ENCODE measurements around the gene BNC2.

The BNC2 gene

GRCh38 chr9:16369427-16369826 lies 501.0 kb downstream of the BNC2 start:
- H3K4me3 ChIP-seq (ENCODE audit: low read length): no peak overlapping the region

GRCh38 chr9:16368237-16369087 lies 502.0 kb downstream of the BNC2 start:
- DNase-seq (ENCODE audit: low read depth): no peak
- TF ChIP-seq CTCF (conservative IDR thresholded peaks at IDR 0.05; ENCODE audit: low read depth, low read length): no peak
- H3K4me3 ChIP-seq (ENCODE audit: low read length): no peak overlapping the region

More at GRCh38 chr9:16369427-16369826, 501.0 kb downstream of the BNC2 start:
- no peak for TF ChIP-seq CTCF (conservative IDR thresholded peaks at IDR 0.05; ENCODE audit: low read depth, low read length)
- DNase-seq (ENCODE audit: low read depth): no peak

GRCh38 chr9:16367605-16368231 lies 502.8 kb downstream of the BNC2 start:
- DNase-seq (ENCODE audit: low read depth): no peak
- H3K4me3 ChIP-seq (ENCODE audit: low read length): no peak overlapping the region
- TF ChIP-seq CTCF (conservative IDR thresholded peaks at IDR 0.05; ENCODE audit: low read depth, low read length): no peak

GRCh38 chr9:16364347-16364746 lies 506.1 kb downstream of the BNC2 start:
- no peak overlapping the region for H3K4me3 ChIP-seq (ENCODE audit: low read length)
- no peak for TF ChIP-seq CTCF (conservative IDR thresholded peaks at IDR 0.05; ENCODE audit: low read depth, low read length)
- no peak for DNase-seq (ENCODE audit: low read depth)

GRCh38 chr9:16363916-16364315 lies 506.6 kb downstream of the BNC2 start:
- DNase-seq (ENCODE audit: low read depth): no peak
- TF ChIP-seq CTCF (conservative IDR thresholded peaks at IDR 0.05; ENCODE audit: low read depth, low read length): no peak
- H3K4me3 ChIP-seq (ENCODE audit: low read length): no peak overlapping the region

- no peak for TF ChIP-seq CTCF (conservative IDR thresholded peaks at IDR 0.05; ENCODE audit: low read depth, low read length)
- H3K4me3 ChIP-seq (ENCODE audit: low read length): no peak overlapping the region
- DNase-seq (ENCODE audit: low read depth): no peak
Measured at GRCh38 chr9:16363073-16363781, 507.2 kb downstream of the BNC2 start.
